ENCODE results near the gene TRIM59.

The TRIM59 gene

GRCh38 chr3:160399125-160400029 is 50.2 kb downstream of the TRIM59 start, which contains the start of the genes IFT80 and SMC4:
Gene IFT80, minus strand, starts transcription at chr3:160399225. Its CDS starts 14,625 bp downstream, at chr3:160384600.
Gene SMC4, plus strand, starts transcription at chr3:160399650. Its CDS starts 1,177 bp downstream, at chr3:160400827.
- peak within 1 kb of the TSS; percentile 95 for H3K4me3 Mint-ChIP-seq
- H3K27me3 Mint-ChIP-seq: peaks cover 10% of the 10 kb centered on the region
- H3K9me3 Mint-ChIP-seq: no peaks in the 10 kb centered on the region
- peak; percentile 96 for ATAC-seq (replicated peaks; ENCODE audit: extremely low read depth, poor library complexity, severe bottlenecking)
- H3K4me1 Mint-ChIP-seq: peaks cover 38% of the 10 kb centered on the region
- peak within 1 kb of the TSS; percentile 98 for H3K27ac Mint-ChIP-seq (ENCODE audit: low read depth)
- H3K36me3 Mint-ChIP-seq (ENCODE audit: insufficient read depth): peaks cover 30% of the 10 kb centered on the region
- peak; percentile 90 to 95 for DNase-seq (ENCODE audit: low spot score in 2 of 2)

- no peak for DNase-seq (ENCODE audit: low spot score in 2 of 2)
- Mint-ChIP-seq H3K9me3 (no peaks in the 10 kb centered on the region), H3K4me3 (peak overlapping the region; percentile 95), H3K27ac (ENCODE audit: low read depth) (peak overlapping the region; percentile 98), H3K36me3 (ENCODE audit: insufficient read depth) (peaks cover 31% of the 10 kb centered on the region), H3K27me3 (peaks cover 10% of the 10 kb centered on the region), H3K4me1 (peaks cover 34% of the 10 kb centered on the region)
- no peak for ATAC-seq (replicated peaks; ENCODE audit: extremely low read depth, poor library complexity, severe bottlenecking)
Observed at GRCh38 chr3:160398820-160399124, 50.8 kb downstream of the TRIM59 start.

GRCh38 chr3:160395297-160395696 is 54.3 kb downstream of the TRIM59 start:
- Mint-ChIP-seq H3K27ac (ENCODE audit: low read depth) (no peak overlapping the region), H3K36me3 (ENCODE audit: insufficient read depth) (peaks cover 18% of the 10 kb centered on the region), H3K9me3 (no peaks in the 10 kb centered on the region), H3K4me1 (peaks cover 15% of the 10 kb centered on the region), H3K27me3 (no peaks in the 10 kb centered on the region), H3K4me3 (no peak overlapping the region)
- no peak for DNase-seq (ENCODE audit: low spot score in 2 of 2)
- no peak for ATAC-seq (replicated peaks; ENCODE audit: extremely low read depth, poor library complexity, severe bottlenecking)

- ATAC-seq (replicated peaks; ENCODE audit: extremely low read depth, poor library complexity, severe bottlenecking) (no peak), DNase-seq (ENCODE audit: low spot score in 2 of 2) (no peak)
- H3K27me3 Mint-ChIP-seq: no peaks in the 10 kb centered on the region
- H3K9me3 Mint-ChIP-seq: no peaks in the 10 kb centered on the region
- peaks cover 10% of the 10 kb centered on the region for H3K4me1 Mint-ChIP-seq
- peaks cover 9% of the 10 kb centered on the region for H3K36me3 Mint-ChIP-seq (ENCODE audit: insufficient read depth)
- H3K27ac Mint-ChIP-seq (ENCODE audit: low read depth): no peak overlapping the region
- no peak overlapping the region for H3K4me3 Mint-ChIP-seq
Observed at GRCh38 chr3:160394009-160394392, 55.6 kb downstream of the TRIM59 start.

- Mint-ChIP-seq H3K4me1 (peaks cover 5% of the 10 kb centered on the region), H3K9me3 (no peaks in the 10 kb centered on the region), H3K27ac (ENCODE audit: low read depth) (no peak overlapping the region), H3K4me3 (no peak overlapping the region), H3K36me3 (ENCODE audit: insufficient read depth) (peaks cover 6% of the 10 kb centered on the region), H3K27me3 (no peaks in the 10 kb centered on the region)
- no peak for ATAC-seq (replicated peaks; ENCODE audit: extremely low read depth, poor library complexity, severe bottlenecking)
- DNase-seq (ENCODE audit: low spot score in 2 of 2): no peak
Observed at GRCh38 chr3:160393346-160394008, 56.1 kb downstream of the TRIM59 start.

GRCh38 chr3:160392798-160393197 is 56.8 kb downstream of the TRIM59 start:
- Mint-ChIP-seq H3K4me3 (no peak overlapping the region), H3K27ac (ENCODE audit: low read depth) (no peak overlapping the region), H3K36me3 (ENCODE audit: insufficient read depth) (peaks cover 6% of the 10 kb centered on the region), H3K4me1 (peaks cover 3% of the 10 kb centered on the region), H3K9me3 (no peaks in the 10 kb centered on the region), H3K27me3 (no peaks in the 10 kb centered on the region)
- DNase-seq (ENCODE audit: low spot score in 2 of 2) (no peak), ATAC-seq (replicated peaks; ENCODE audit: extremely low read depth, poor library complexity, severe bottlenecking) (no peak)

GRCh38 chr3:160390565-160391138 is 58.9 kb downstream of the TRIM59 start:
- ATAC-seq (replicated peaks; ENCODE audit: extremely low read depth, poor library complexity, severe bottlenecking) (no peak), DNase-seq (ENCODE audit: low spot score in 2 of 2) (no peak)
- Mint-ChIP-seq H3K27ac (ENCODE audit: low read depth) (no peak overlapping the region), H3K4me1 (peaks cover 11% of the 10 kb centered on the region), H3K36me3 (ENCODE audit: insufficient read depth) (peaks cover 6% of the 10 kb centered on the region), H3K9me3 (no peaks in the 10 kb centered on the region), H3K27me3 (no peaks in the 10 kb centered on the region), H3K4me3 (no peak overlapping the region)
